K562 (cell line): Measurements from ENCODE around the gene ATP1A3. TPM values are rescaled to one million over a fixed set of nuclear protein-coding genes. Genes with fewer than 3 reads are reported as not detected.

Source experiments
- ATAC-seq: fragments of 200-7000 bp; cut with Tn5 transposase; 3 replicates; pipeline ENCODE4 v1.9.1; 2020; ENCODE audit warnings: moderate library complexity
- BruUV-seq: library from RNA; stranded (reverse); fragments of 400-500 nt; replicated peaks from 2 replicates; lab custom pipeline; 2021; lab: Mats Ljungman, UMichigan
- CTCF ChIA-PET: fragments of 300-600 bp; formaldehyde crosslinking; extraction: SDS; loops from one replicate; lab custom pipeline; 2021; ENCODE audit warnings: low intra/inter-chr PET ratio; lab: Yijun Ruan, JAX
- POLR2A ChIA-PET: fragments of 300-600, 350-650 bp; sonication (Branson Sonifier 250); formaldehyde crosslinking; extraction: SDS; loops from one replicate; lab custom pipeline; 2021; ENCODE audit warnings: antibody characterized with exemption, inconsistent platforms; lab: Yijun Ruan, JAX
- DNase-seq, 4 experiments: peaks; one replicate each; pipeline versions ENCODE4 v3.0.0 to v3.0.0-alpha.2; 2011 to 2018; ENCODE audit warnings: low spot score in 3 of 4, mixed read lengths in 3 of 4; ENCODE audit errors: extremely low read depth in 1 of 4
- FAIRE-seq: peaks from 2 replicates; lab custom pipeline; 2011; peaks lifted over from hg19 to GRCh38; lab: Jason Lieb, UNC
- H2AFZ ChIP-seq: 2 replicates; pipeline ENCODE4 v1.6.0; 2011; ENCODE audit warnings: low read depth, low read length, control low read depth, inconsistent platforms
- H3K27ac ChIP-seq: fragments of 200-600 bp; 3 replicates; pipeline ENCODE4 v1.8.0; 2011; ENCODE audit warnings: low read depth, mild to moderate bottlenecking, control low read depth, inconsistent platforms, low read length, moderate library complexity, mixed read lengths; ENCODE audit errors: extremely low read depth
- H3K27me3 ChIP-seq, 2 experiments: fragments of 300-600 bp in 1 of 2; 2 replicates in 1 of 2; 3 replicates in 1 of 2; pipeline versions ENCODE4 v1.6.0 to v1.8.0; 2011; ENCODE audit warnings: inconsistent platforms in 2 of 2, low read length in 2 of 2, mild to moderate bottlenecking in 1 of 2, mixed read lengths in 1 of 2, moderate library complexity in 1 of 2; ENCODE audit not compliant: control insufficient read depth in 2 of 2, insufficient read depth in 2 of 2
- H3K36me3 ChIP-seq: fragments of 300-600 bp; 3 replicates; pipeline ENCODE4 v1.8.0; 2011; ENCODE audit warnings: mild to moderate bottlenecking, low read length, inconsistent platforms; ENCODE audit not compliant: control insufficient read depth, insufficient read depth
- H3K4me1 ChIP-seq, 2 experiments: fragments of 200-600 bp in 1 of 2; replicated peaks in 1 of 2; 2 replicates in 1 of 2; 3 replicates in 1 of 2; pipeline versions ENCODE4 v1.5.1 to v1.8.0; 2011; ENCODE audit warnings: inconsistent platforms in 2 of 2, low read length in 2 of 2, mild to moderate bottlenecking in 1 of 2, mixed read lengths in 1 of 2, moderate library complexity in 1 of 2; ENCODE audit not compliant: control insufficient read depth in 2 of 2, insufficient read depth in 2 of 2
- H3K4me2 ChIP-seq: 2 replicates; pipeline ENCODE4 v1.6.1; 2011; ENCODE audit warnings: low read length, control low read depth, inconsistent platforms, mixed read lengths; ENCODE audit not compliant: insufficient read depth
- H3K4me3 ChIP-seq: fragments of 200-600 bp; sonication (generic), shearing (Covaris generic); 2 replicates; pipeline ENCODE4 v1.5.1; 2016; ENCODE audit warnings: control low read depth, inconsistent platforms
- H3K79me2 ChIP-seq: fragments of 200-600 bp; 3 replicates; pipeline ENCODE4 v1.8.0; 2011; ENCODE audit warnings: low read length, inconsistent platforms; ENCODE audit not compliant: control insufficient read depth, insufficient read depth
- H3K9ac ChIP-seq, 2 experiments: 2 replicates each; pipeline versions ENCODE4 v1.6.0 to v1.6.1; 2011; ENCODE audit warnings: low read depth in 2 of 2, low read length in 2 of 2, control low read depth in 1 of 2, inconsistent platforms in 1 of 2, mild to moderate bottlenecking in 1 of 2, mixed read lengths in 1 of 2; ENCODE audit not compliant: insufficient read depth in 1 of 2
- H3K9me1 ChIP-seq: one replicate; pipeline ENCODE4 v1.6.0; 2011; ENCODE audit warnings: inconsistent platforms, mild to moderate bottlenecking, low read length, moderate library complexity; ENCODE audit not compliant: control insufficient read depth, insufficient read depth
- H3K9me3 ChIP-seq: replicated peaks from 2 replicates; pipeline ENCODE4 v1.5.1; 2011; ENCODE audit warnings: low read depth, low read length, inconsistent platforms; ENCODE audit not compliant: control insufficient read depth, insufficient read depth
- H4K20me1 ChIP-seq: replicated peaks from 2 replicates; pipeline ENCODE4 v1.6.1; 2011; ENCODE audit warnings: low read length, inconsistent platforms, mixed read lengths; ENCODE audit not compliant: control insufficient read depth, insufficient read depth
- ARID2 ChIP-seq: fragments of 450-650 bp; IDR thresholded peaks from 2 replicates; pipeline ENCODE4 v1.6.1; 2017; ENCODE audit warnings: antibody characterized with exemption, mild to moderate bottlenecking
- BHLHE40 ChIP-seq: IDR thresholded peaks from 2 replicates; pipeline ENCODE4 v1.6.1; 2011; ENCODE audit warnings: low read length, improper control_type of control experiment
- COPS2 ChIP-seq: fragments of 450-650 bp; conservative IDR thresholded peaks from 2 replicates; pipeline ENCODE4 v1.6.1; 2016; ENCODE audit warnings: mild to moderate bottlenecking, moderate library complexity
- DPF2 ChIP-seq: fragments of 450-650 bp; IDR thresholded peaks from 2 replicates; pipeline ENCODE4 v1.6.1; 2016
- ERF ChIP-seq: fragments of 450-650 bp; formaldehyde crosslinking; IDR thresholded peaks from 2 replicates; pipeline ENCODE4 v1.4.0; 2020; ENCODE audit warnings: mild to moderate bottlenecking, mixed read lengths
- HDAC1 ChIP-seq, 2 experiments: fragments of 450-650 bp; IDR thresholded peaks; 2 replicates each; pipeline ENCODE4 v1.6.1; 2016 to 2017; ENCODE audit warnings: inconsistent platforms in 1 of 2, mild to moderate bottlenecking in 1 of 2, moderate library complexity in 1 of 2
- HDGF ChIP-seq: fragments of 450-650 bp; IDR thresholded peaks from 2 replicates; pipeline ENCODE4 v1.6.1; 2016
- HEY1 ChIP-seq: fragments of 250-450 bp; sonication (Bioruptor Pico); IDR thresholded peaks from 2 replicates; pipeline ENCODE4 v1.5.0; 2020; ENCODE audit warnings: mild to moderate bottlenecking, moderate library complexity, borderline replicate concordance
- L3MBTL2 ChIP-seq: fragments of 450-650 bp; IDR thresholded peaks from 2 replicates; pipeline ENCODE4 v1.6.1; 2016; ENCODE audit warnings: mild to moderate bottlenecking, moderate library complexity
- SMARCA4 ChIP-seq: fragments of 450-650 bp; IDR thresholded peaks from 2 replicates; pipeline ENCODE4 v1.6.1; 2016
- SREBF1 ChIP-seq: fragments of 150-350 bp; IDR thresholded peaks from 2 replicates; pipeline ENCODE4 v1.6.1; 2014; ENCODE audit warnings: antibody characterized with exemption, low read depth, low read length, borderline replicate concordance
- TAF1 ChIP-seq: IDR thresholded peaks from 2 replicates; pipeline ENCODE4 v1.6.1; 2011; ENCODE audit warnings: mild to moderate bottlenecking, low read length, moderate library complexity; ENCODE audit not compliant: insufficient read depth, control insufficient read depth, severe bottlenecking; ENCODE audit errors: extremely low read depth
- TEAD1 ChIP-seq, 2 experiments: fragments of 450-650 bp in 1 of 2; sonication (generic) in 1 of 2; formaldehyde crosslinking; IDR thresholded peaks; 2 replicates each; pipeline versions ENCODE4 v1.4.0 to v1.8.0; 2020 to 2022; ENCODE audit warnings: mild to moderate bottlenecking in 2 of 2, missing genetic modification reagents in 1 of 2
- TFAP4 ChIP-seq: sonication (generic); formaldehyde crosslinking; IDR thresholded peaks from 2 replicates; pipeline ENCODE4 v1.8.0; 2022; ENCODE audit warnings: missing genetic modification reagents, mild to moderate bottlenecking, moderate library complexity, borderline replicate concordance
- ZC3H8 ChIP-seq: fragments of 450-650 bp; IDR thresholded peaks from 2 replicates; pipeline ENCODE4 v1.6.1; 2017
- ZNF133 ChIP-seq: fragments of 250-450 bp; sonication (Bioruptor Pico); IDR thresholded peaks from 2 replicates; pipeline ENCODE4 v1.4.0; 2020; ENCODE audit warnings: mild to moderate bottlenecking
- ZNF311 ChIP-seq: fragments of 250-450 bp; sonication (Bioruptor Pico); IDR thresholded peaks from 2 replicates; pipeline ENCODE4 v1.4.0; 2020; ENCODE audit warnings: mild to moderate bottlenecking, moderate library complexity
- WGBS: fragments of 100-300 bp; shearing (Covaris generic); methylation state at CpG from one replicate; pipeline ENCODE4 v1.1.6; 2016; ENCODE audit warnings: low coverage, mixed read lengths; ENCODE audit not compliant: insufficient coverage; ENCODE audit errors: missing lambda C conversion rate; 5-methylcytosine and 5-hydroxymethylcytosine counted together
- in situ Hi-C: fragments of 300-500 bp; cut with MboI; formaldehyde crosslinking; loops from 4 replicates; pipeline ENCODE4 v1.15.0; 2018; ENCODE audit warnings: inconsistent platforms, mixed read lengths
- intact Hi-C: fragments of 100-400 bp; cut with micrococcal nuclease; formaldehyde crosslinking; loops from 2 replicates; pipeline ENCODE4 v1.14.2; 2022
- polyA plus RNA-seq, 8 experiments: library from polyadenylated mRNA; depleted of rRNA in 4 of 8; stranded (reverse) in 5 of 8; unstranded in 3 of 8; fragments of >200 nt; fragmentation: Nextera tagmentation in 2 of 8; fragmentation: Illumina TruSeq in 1 of 8; extraction: Ambion mirVana in 2 of 8; extraction: Trizol in 1 of 8; gene quantifications; 2 replicates each; pipeline versions ENCODE4 v1.2.1 to v1.2.3, GENCODE V29; 2011 to 2014; ENCODE audit warnings: inconsistent platforms in 1 of 8, missing spikeins in 1 of 8
- total RNA-seq, 7 experiments: library from RNA; depleted of rRNA in 6 of 7; stranded (reverse); fragments of >200 nt in 6 of 7; fragmentation: Illumina TruSeq in 2 of 7; extraction: Trizol in 2 of 7; gene quantifications; 2 replicates each; pipeline versions ENCODE4 v1.2.1 to v1.2.3, GENCODE V29; 2011 to 2021; ENCODE audit warnings: low replicate concordance in 1 of 7
- TF ChIP-seq, protein P1 (sequence below): conservative IDR thresholded peaks from 2 replicates; pipeline ENCODE4 v1.6.1; 2011; ENCODE audit warnings: low read depth, mild to moderate bottlenecking, low read length; ENCODE audit not compliant: control insufficient read depth

ATP1A3 gene
- total and polyA plus RNA-seq, 9 of the 15 experiments (the other 6 are each of a cell fraction or from before 2014, with no cell fraction given) = 0.03 to 1.0 (median 0.17) TPM; not detected in 3

DNA sequence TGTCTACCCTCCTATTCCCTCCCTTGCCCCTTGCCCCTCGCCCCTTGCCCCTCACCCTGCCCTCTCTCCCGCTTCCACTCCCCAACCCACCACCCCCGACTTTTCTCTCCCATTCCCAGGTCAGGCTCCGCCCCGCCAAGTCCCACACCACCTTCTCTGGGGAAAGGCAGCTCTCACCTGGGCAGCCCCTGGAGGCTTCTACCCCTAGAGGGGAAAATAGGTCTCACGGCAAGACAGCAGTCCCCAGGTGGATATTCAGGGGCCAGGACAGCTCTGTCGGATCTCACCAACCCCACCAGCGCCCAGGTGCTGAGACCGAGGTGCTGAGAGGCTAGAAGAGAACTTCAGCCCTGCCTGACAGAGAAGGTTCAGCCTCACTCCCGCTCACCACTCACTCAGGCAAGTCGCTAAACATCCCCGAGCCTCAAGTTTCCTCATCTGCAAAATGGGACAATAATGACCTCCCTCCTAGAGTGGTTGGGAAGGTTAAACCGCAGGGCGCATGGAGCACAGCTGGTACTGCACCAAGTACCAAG lies 64.4 kb downstream of the ATP1A3 start (continued):
- TF ChIP-seq ERF (CRISPR knock-in tag) (no peak), ZNF311 (CRISPR knock-in tag) (no peak), HEY1 (CRISPR knock-in tag) (no peak), HDGF (no peak)

GRCh38 chr19:41928754-41929535 lies 65.1 kb downstream of the ATP1A3 start:
- intact Hi-C loops (no loop called here), in situ Hi-C loops (no loop called here)
- Histone ChIP-seq H3K4me3 (peak overlapping the region; percentile 59), H3K79me2 (peaks cover 8% of the 10 kb centered on the region; the same call in 2 of the 3 replicates), H3K9me3 (no peaks in the 10 kb centered on the region), H3K27me3 (no peaks in the 10 kb centered on the region; a peak in 1 of 5 replicates), H2AFZ (peak overlapping the region; percentile 92), H3K36me3 (no peaks in the 10 kb centered on the region), H3K4me1 (peaks cover 30 to 58% of the 10 kb centered on the region in 2 experiments), H3K27ac (peak overlapping the region; percentile 92), H4K20me1 (no peaks in the 10 kb centered on the region), H3K9me1 (no peaks in the 10 kb centered on the region), H3K4me2 (peak overlapping the region; percentile 98), H3K9ac (peak overlapping the region; percentile 89 to 93)
- ChIA-PET CTCF (no interaction called here), POLR2A (interaction anchor here (0.7 to 1.9 kb wide), 3 partner anchors 8 to 25 kb away, joined by 3 to 6 read pairs (median 3); no protein-coding TSS in a partner anchor)
- TSS peak; percentile 79 for BruUV-seq
- ATAC-seq (peak; percentile 62), DNase-seq (peak; percentile 65 to 68 (median 66)), FAIRE-seq (peak; percentile 93)
- WGBS = 3% methylated on average over 26 of the region's 29 CpGs
- TF ChIP-seq TFAP4 (CRISPR knock-in tag) (peak; percentile 23; the same call in 1 of the 2 replicates), TAF1 (peak; percentile 33), COPS2 (no peak), ARID2 (peak; percentile 87), ZC3H8 (peak; percentile 58; the same call in 1 of the 2 replicates), SMARCA4 (peak; percentile 68), BHLHE40 (peak; percentile 11; the same call in 1 of the 2 replicates), SREBF1 (no peak), HDAC1 (IDR thresholded peaks at IDR 0.05) (peak in 1 of 2 experiments; percentile 94; a peak in 2 of 4 replicates), ZNF133 (CRISPR knock-in tag) (no peak), TEAD1 (CRISPR knock-in tag; IDR thresholded peaks at IDR 0.05) (peak in 1 of 2 experiments; percentile 48; a peak in 1 of 4 replicates), L3MBTL2 (peak; percentile 53; the same call in 1 of the 2 replicates), DPF2 (peak; percentile 58)
- TF ChIP-seq, protein P1, sequence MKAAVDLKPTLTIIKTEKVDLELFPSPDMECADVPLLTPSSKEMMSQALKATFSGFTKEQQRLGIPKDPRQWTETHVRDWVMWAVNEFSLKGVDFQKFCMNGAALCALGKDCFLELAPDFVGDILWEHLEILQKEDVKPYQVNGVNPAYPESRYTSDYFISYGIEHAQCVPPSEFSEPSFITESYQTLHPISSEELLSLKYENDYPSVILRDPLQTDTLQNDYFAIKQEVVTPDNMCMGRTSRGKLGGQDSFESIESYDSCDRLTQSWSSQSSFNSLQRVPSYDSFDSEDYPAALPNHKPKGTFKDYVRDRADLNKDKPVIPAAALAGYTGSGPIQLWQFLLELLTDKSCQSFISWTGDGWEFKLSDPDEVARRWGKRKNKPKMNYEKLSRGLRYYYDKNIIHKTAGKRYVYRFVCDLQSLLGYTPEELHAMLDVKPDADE = no peak; the same call in 1 of the 2 replicates
